NCI-H1417 treated with DMSO at 0.1 percent for 48 hours (cell line): ENCODE results near the gene C5orf52.
"Not testable (repeated sequence)": the region's sequence is repeated elsewhere in the genome, so short reads cannot be mapped to it uniquely, and the experiment has no call there.

ENCODE experiments used
- DNase-seq: peaks from one replicate; lab custom pipeline; 2025; lab: John Stamatoyannopoulos, UW

C5orf52 gene

DNA sequence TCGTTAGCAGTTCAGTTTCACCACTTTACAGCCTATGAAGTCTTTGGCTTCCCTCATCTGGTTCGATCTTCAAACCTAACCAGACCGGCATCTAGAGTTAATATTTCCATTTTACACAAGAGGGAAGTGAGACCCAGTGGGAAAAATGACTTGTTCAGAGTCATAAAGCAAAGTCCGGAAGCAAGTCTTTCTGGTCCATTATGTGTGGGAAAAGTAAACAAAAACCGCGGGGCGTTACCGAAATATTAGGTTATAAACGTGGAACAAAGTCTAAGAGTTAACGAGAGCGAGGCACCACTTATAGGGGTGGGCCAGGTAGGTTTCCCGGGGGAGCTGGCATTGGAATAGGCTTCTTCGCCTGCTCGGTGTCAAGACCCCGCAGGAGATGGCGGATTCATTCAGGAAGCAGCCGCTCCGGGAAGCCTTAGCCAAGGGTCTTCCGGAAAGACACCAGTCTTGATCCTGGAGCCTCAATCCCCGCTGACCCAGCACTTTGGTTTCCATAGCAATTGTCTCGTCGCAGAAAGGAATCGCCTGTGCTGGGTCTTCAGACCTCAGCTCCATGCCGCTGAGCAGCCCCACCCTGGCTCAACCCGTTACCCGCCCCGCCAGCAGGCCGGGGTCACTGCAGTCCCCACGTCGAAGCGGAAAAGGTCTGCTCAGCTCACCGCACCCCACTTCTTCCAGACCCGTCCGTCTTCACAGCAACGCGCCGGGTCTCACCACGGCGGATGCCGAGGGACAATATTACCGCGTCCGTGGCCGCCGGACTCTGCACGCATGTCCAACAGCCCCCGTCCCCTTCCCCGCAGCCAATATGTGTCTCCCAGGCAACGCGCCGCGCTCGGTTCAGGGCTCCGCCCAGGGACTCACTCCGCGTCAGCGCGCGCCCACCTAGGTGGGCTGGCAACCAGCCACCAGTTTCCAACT is at the start of gene C5orf52:
TSS of gene C5orf52 (plus strand) at position 872 of the 930 bp plus-strand sequence. CDS start 82 bp downstream, outside the sequence.
- no peak for DNase-seq

DNA sequence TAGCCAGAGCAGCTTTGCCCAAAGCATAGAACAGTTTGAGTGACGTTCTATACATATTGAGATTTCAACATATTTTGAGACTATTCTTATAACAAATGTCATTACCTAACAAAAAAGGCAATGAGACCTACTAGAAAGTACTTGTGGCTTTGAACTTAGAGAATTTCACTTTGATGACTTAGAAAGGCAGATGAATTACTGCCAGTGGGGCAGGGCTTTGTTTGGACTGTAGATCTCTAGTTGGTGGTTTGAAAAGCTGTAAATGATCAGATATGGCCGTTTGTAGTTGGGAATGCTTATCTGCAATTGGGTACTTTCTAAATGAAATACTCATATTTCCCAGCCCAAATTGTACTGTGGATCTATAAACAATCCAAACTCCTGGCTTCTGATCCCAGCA is 47.2 kb upstream of the C5orf52 start:
- DNase-seq, result no peak

DNA sequence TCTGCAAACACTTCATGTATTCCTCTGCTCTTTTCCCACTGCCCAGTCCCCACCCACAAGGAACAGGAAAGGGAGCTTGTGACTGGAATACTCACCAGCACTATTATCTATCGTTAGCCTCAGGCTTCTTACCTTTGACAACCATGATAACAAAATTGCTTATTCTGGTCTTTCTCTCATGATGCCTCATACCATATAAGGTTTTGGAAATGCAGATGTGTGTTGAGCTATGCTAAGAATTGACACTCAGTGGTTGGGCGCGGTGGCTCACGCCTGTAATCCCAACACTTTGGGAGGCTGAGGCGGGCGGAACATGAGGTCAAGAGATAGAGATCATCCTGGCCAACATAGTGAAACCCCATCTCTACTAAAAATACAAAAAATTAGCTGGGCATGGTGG is 44.5 kb upstream of the C5orf52 start:
- DNase-seq, result no peak

DNA sequence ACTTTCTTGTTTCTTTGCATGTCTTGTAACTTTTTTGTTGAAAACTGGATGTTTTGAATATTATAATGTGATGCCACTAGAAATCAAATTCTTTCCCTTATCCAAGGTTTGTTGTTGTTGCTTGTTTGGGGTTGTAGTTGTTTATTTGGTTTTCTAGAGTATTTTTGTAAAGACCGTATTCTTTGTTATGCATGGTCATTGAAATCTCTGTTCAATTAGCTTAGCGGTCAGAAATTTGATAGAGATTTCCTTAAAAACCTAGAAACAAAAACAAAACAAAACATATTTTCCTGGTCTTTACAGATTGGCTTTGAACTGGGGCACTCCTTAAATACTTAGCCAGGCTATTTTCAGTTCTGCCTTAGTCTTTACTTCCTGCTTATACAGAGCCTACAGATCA is 41.0 kb upstream of the C5orf52 start:
- DNase-seq, result no peak

DNA sequence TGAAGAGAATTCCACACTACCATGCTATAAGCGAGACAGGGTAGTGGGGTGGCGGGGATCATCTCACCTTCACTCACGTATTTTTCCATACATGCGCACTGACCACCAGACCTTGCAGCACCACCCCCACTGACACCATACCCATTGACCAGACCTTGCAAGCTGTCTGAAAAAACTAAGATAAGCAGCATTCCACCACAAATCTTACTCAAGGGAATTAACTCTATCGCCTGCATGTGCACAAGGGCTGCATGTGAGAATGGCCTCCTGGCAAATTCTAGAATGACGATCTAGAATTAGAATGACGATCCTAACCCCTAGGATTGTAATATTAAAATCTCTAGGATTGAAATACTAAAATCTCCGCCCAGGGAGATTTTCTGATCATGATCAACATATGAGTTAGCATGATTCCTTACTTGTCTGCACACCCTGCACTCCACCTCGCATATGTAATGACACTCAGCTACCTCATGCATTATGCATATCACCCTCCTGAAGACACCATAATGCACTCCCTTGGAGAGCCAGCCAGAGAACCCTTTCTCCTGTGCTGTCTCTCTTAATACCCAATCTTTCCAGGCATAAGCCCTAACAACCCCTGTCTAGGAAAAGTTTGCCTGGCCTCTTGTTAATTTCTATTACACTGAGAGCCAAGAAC is 30.8 kb upstream of the C5orf52 start:
- no peak for DNase-seq

DNA sequence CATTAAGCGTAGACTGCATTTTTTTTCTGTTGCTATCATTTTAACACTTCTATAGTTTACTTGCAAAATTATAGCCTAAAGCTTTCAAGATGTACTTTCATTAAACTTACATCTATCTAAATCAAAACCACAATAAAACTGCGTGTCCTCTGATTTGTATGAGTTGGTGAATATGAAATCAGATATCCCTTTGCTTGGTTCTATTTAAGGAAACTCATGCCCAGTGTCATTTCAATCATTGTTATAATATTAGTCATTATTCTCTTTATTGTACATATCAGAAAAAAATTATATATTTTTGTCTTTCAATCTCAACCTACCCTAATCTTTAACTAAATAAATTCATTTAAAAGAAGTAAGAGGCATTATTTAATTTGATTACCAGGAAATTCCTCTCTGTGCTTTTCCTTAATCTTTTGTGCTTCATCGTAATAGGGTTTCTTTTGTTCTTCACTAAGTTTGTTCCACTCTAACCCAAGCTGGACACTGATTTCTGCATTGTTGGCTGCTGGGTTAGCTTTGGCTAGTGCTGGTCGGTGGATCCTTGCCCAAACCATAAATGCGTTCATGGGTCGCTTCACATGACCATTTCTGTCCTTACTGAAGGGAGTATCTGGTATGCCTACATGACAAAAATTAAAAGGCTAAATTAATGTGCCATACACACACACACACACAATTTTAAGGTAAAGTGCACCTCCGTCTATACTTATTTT is 22.9 kb upstream of the C5orf52 start:
- no peak for DNase-seq

DNA sequence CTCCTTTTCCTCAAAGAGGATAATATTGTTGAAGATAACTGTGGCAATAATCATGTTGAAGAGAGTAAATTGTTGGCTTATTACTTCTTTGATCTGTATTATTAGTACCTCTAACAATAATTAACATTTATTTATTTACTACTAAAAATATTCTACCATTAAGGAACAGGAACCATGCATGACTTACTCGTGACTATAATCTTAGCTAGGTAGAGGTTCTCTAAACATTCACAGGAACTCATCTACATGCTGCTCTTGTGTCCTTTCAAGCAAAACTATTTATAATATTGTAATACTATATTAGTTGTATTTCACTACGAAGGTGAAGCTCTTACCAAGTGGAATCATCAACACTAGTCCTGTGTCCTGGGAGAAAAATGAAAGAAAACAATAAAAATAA is 22.2 kb upstream of the C5orf52 start:
- DNase-seq, result no peak

DNA sequence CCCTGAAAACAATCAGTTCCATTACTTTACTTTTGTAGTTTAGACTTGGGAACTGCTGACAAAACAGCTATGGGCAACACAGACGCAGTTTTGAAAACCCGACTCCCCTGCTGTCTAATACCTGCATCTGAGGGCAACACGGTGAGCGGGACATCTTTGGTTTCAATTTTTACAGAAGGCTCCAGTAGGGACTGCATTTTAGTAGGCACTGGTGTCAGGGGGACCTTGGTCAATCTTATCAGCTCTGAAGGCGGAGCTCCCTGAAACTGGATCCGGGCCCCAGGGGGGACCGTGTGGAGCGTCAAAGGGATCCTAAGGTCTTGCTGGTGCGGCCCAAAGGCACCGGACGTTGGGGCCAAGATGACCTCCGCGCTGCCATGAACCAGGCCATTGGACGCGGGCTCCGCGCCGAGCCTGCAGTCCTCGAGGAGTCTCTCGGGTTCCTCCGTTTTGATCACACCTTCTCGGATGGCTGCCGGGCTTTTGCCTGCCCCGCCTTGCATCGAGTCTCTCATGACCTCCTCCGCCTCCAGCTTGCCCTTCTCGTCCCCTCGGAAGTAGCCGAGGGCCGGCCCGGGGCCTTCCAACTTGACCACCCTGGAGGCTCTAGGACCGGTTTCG is 20.2 kb upstream of the C5orf52 start:
- DNase-seq, result no peak

DNA sequence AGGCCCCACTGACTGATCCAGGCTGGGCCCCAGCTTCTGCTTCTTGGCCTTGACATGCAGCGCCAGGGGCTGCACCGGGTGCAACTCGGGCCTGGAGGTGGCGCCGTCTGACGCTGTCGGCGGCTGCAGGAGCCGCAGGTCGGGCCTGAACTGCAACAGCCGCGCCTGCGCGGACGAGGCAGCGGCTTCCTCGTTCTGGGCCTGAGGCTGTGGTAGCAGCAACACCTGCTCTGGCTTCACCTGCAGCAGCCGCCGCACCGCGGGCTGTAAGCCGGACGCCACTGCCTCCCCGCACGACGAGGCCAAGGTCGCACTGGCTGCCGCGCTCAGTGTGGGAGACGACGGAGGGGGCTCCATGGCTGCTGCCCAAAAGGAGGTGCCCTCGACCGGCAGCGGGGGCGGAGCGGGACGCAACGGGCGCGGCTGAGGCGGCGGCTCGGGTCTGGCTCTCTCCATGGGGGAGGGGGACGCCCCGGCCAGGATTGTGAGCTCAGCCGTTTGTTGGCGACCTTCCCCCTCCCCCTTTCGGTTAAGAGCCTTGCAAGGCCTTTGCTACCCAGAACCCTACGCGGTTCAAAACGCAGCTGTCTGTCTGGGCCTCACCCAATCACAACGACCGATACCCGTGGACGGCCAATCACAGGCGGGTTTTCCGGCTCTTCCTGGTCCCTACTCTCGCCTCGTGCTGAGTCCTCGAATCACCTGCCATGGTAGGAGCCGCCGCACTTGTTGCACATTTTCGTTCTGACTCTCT is 19.5 kb upstream of the C5orf52 start:
- peak; percentile 62 for DNase-seq

DNA sequence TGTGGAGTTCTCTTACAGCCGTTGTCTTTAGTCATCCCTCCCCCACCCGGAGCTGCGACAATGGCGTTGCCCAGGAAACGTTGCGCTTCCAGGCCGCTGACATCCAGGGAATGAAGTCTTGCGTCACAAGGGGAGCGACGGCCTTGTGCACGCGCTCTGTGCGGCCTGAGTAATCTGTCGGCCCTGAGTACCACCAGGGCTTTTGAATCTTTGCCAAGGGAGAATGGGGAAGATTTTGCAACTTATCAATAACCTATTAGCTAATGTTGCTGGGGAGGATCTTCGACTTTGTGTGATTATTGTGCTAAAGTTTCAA is 19.0 kb upstream of the C5orf52 start, which contains the start of gene SOX30:
TSS of gene SOX30 (minus strand) at position 62 of the 316 bp plus-strand sequence. CDS start 360 bp downstream, outside the sequence.
- no peak for DNase-seq

DNA sequence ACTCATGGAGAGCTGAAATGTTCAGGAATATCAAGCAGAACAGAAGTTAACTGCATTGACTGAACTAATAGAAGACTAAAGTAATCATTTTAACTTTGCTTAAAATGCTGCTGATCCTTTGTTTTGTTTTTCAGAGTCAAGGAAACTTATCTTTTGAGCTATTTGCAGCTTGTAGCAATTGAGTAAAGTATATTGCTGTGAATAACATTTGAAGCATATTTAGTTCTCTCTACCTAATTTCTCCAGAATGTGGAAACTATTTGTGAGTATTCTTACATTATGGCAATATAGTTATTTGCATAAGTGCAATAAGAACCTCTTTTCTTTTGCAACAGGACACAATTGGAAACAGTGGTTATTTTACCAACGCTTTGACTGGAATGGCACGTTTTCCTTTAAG is 13.8 kb upstream of the C5orf52 start:
- no peak for DNase-seq

DNA sequence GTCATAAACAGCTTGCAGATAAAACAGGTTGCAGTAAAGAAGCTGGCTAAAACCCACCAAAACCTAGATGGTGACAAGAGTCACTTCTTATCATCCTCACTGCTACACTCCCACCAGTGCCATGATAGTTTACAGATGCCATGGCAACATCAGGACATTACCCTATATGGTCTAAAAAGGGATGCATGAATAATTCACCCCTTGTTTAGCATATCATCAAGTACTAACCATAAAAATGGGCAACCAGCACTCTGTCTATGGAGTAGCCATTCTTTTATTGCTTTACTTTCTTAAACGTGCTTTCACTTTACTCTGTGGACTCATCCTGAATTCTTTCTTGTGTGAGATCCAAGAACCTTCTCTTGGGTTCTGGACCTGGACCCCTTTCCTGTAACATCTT is 12.4 kb upstream of the C5orf52 start:
- DNase-seq, result no peak

DNA sequence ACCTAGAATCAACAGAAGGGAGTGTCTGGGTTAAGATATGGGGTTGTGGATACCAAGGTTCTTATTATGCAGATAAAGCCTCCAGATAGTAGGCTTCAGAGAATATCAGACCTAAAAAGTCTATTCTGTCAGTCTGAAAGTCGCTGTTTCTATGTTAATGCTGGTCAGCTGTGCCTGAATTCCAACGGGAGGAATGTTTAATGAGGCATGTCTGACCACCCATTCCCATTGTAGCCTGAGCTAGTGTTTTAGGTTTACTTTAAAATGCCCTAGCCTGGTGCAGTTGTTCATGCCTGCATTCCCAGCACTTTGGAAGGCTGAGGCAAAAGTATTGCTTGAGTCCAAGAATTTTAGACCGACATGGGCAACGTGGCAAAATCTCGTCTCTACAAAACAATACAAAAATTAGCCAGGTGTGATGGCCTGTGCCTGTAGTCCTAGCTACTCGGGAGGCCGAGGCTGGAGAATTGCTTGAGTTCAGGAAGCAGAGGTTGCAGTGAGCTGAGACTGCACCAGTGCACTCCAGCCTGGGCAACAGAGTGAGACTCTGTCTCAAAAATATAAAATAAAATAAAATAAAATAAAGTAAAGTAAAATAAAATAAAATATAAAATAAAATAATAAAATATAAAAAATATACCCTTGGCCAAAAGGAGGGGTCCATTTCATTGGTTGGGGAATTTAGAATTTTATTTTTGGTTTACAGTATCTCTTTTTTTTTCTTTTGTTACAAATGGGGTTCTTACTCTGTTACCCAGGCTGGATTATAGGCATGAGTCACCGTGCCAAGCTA is 11.3 kb upstream of the C5orf52 start:
- no peak for DNase-seq

DNA sequence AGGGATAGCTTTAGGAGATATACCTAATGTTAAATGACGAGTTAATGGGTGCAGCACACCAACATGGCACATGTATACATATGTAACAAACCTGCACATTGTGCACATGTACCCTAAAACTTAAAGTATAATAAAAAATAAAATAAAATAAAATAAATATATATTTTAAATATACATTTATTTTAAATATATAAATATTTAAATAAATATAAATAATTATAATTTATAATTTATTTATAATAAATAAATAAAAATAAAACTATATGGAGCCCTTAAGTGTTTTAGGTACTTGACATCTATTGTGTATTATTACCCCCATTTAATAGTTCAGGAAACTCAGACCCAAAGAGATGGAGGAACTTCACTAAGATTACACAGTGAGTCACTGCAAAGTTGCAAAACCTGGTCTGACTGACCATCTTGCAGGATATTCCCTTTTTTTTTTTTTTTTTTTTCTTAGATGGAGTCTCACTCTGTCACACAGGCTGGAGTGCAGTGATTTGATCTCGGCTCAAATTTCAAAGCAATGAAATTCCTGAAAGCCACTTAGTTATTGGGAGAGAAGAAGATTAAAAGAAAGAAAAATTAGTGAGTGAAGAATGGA is 5.8 kb upstream of the C5orf52 start:
- no peak for DNase-seq

DNA sequence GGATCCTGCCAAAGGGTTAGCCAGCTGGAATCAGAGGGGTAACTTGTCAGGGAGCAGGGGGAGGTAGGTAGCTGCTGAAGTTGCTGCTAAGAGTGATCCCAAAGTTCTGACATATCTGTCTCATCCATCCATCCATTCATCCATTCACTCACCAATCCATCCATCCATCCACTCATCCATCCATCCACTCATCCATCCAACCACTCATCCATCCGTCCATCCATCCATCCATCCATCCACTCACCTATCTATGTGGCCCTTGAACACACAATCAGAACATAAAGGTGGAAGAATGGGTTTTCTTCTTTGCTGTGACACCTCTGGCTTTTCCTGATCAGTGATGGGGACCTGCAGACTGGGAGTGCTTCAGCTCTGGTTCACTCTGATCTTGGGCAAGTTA is 3.0 kb upstream of the C5orf52 start:
- no peak for DNase-seq

DNA sequence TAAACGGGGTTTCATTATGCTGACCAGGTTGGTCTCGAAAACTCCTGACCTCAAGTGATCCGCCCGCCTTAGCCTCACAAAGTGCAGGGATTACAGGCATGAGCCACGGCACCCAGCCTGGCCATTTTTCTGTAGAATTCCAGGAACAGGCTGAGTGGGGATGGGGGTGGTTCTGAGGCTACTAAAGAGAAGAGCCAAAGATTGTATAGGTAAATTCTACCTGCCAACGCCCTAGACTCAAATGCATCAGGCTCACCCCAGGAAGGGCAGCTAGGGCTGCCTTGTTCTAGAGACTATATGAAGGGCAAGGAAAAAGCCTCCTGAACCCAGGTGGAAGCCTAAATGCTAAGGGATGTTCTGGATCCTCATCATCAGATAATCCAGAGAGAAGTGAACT is 1.6 kb upstream of the C5orf52 start:
- no peak for DNase-seq

DNA sequence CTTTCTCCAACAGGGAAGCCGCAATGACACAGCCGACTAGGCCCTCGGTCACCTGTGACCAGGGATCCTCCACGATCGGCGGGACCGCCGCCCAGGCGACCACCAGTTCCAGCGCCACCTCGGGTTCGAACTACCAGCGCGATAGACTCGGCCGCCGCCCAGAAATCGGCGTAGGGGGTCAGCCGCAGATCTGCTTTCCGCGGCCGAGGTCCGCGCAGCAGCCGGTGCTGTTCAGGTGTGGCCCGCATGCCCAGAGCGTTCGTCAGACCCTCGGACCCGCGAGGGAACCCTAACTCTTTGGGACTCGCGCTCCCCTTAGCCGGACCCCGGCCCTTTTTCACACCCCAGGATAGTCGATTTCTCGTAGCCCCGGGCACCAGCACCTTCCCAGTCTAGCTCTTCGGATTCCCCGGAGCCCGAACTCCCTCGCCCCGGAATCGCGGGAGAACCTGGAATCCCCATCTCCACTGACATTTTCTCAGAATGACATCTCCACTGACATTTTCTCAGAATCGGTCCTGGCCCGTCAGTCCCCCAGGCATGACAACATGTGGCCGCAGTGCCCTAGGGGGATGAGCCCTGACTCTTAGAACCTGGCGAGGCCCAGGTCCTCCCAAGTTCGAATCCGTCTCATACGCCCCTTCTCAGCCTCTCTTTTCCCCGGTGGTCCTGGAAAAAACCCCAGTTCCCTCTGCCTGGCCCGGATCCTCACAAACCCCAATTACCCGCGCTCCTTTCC is 428 bp downstream of the C5orf52 start:
- no peak for DNase-seq

DNA sequence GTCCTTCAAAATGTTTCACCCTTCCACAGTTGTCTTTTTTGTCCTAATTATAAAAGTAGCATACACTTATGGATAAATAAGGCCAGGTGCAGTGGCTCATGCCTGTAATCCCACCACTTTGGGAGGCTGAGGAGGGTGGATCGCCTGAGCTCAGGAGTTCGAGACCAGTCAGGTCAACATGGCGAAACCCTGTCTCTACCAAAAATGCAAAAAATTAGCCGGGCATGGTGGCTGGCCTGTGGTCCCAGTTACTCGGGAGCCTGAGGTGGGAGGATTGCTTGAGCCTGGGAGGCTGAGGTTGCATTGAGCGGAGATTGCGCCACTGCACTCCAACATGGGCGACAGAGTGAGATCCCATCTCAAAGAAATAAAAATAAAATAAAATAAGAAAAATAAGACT is 1.6 kb downstream of the C5orf52 start:
- DNase-seq, result no peak

DNA sequence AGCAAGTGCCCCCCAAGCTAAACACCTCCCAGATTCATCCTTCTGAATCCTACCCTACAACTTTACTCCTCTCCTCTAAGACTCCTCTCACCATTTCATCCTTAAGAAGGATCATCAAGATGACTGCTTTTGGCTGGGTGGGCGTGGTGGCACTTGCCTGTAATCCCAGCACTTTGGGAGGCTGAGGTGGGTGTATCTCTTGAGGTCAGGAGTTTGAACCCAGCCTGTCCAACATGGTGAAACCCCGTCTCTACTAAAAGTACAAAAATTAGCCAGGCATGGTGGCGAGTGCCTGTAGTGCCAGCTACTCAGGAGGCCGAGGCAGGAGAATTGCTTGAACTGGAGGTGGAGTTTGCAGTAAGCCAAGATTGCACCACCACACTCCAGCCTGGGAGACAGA is 3.0 kb downstream of the C5orf52 start:
- DNase-seq, result not testable (repeated sequence)

DNA sequence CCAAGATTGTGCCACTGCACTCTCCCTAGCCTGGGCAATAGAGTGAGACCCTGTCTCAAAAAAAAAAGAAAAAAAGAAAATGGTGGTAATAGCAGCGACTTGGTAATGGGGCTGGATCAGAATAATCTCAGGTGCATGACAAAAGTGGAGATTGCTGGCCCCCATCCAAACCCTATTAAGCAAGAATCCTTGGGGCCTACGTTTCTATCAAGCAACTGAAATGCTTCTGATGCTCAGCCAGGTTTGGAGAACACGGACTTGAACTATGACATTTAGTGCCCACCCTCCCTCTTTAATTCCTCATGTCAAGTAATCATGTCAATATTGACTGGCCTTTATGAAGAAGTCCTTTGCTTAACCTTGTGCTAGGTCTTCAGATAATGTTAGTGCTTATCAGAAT is 6.6 kb downstream of the C5orf52 start:
- DNase-seq, result no peak
